HK-2 (cell line): ENCODE results near the gene ZNF691.
"Not testable (repeated sequence)": the region's sequence is repeated elsewhere in the genome, so short reads cannot be mapped to it uniquely, and the experiment has no call there.

Experiments
- DNase-seq: peaks from one replicate; pipeline ENCODE4 v3.0.0-alpha.2; 2018; ENCODE audit not compliant: unreplicated experiment

Gene ZNF691

DNA sequence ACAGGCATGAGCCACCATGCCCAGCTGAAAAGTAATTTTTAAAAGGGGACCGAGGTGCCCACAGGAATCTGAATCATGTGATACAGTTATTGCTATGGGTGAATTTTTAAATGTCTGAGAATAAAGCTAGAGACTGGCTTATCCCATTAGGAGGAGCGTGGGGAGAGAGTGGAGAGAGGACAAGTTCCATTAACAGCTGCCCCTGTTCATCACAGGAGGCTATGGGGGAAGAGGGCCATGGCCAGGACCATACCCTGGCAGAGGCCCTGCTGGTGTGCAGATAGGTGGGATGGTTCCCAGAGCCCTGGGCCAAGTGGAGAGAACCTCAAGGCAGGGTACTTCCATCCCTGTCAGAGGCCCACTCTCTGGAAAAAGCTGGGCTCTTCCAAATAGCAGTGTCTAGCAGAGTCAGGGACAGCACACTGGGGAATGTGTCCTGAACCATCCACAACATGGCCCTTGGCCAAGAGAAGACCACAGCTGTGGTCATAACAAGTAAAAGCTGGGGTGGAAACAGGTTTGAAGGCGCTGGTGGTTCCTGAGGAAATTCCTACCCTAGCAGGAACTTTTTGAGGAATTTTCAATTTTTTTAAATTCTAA is 13.7 kb upstream of the ZNF691 start:
- DNase-seq: no peak

- DNase-seq: no peak
These were observed 12.4 kb upstream of the ZNF691 start for GRCh38 chr1:42833981-42834380.

DNA sequence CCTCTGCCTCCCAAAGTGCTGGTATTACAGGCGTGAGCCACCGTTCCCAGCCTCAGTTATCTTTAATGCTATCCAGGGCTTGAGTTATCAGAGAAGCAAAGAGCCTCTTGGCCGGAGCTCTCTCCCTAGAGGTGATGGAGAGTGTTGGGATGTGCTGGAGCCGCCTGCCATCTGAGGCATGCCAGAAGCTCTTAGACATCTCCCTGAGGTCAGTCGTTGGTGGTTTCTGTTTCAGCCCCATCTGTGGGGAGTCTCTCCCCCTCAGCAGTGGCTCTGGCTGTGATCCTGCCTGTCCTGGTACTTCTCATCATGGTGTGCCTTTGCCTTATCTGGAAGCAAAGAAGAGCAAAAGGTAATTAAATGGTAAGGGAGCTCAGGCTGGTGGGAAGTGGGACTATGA is 11.6 kb upstream of the ZNF691 start:
- DNase-seq: no peak

GRCh38 chr1:42835422-42835821 is 11.0 kb upstream of the ZNF691 start:
- no peak for DNase-seq

GRCh38 chr1:42837709-42838108 is 8.7 kb upstream of the ZNF691 start:
- DNase-seq: no peak

- no peak for DNase-seq
These were observed 7.8 kb upstream of the ZNF691 start for GRCh38 chr1:42838482-42839190.

DNA sequence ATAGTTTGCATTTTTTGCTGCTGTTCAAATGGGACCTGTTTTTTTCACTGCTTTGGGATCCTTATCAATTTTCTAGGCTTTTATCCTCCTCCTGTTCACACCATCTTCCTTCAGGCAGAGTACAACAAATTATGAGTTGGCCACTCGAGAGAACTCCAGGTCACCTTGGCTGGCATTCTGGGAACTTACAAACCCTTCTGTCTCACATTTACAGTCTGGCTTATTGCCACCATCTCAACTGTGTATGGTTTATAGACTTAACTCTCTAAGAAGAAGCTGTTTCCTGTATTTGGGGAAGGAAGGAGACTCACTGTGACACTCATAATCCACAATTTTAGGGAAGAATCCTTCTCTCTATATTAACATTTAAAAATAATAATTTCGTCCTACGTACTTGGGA is 5.4 kb upstream of the ZNF691 start:
- no peak for DNase-seq

- DNase-seq: no peak
These were observed 4.8 kb upstream of the ZNF691 start for GRCh38 chr1:42841440-42842147.

GRCh38 chr1:42844592-42845140 is 1.7 kb upstream of the ZNF691 start:
- peak; percentile 26 for DNase-seq

DNA sequence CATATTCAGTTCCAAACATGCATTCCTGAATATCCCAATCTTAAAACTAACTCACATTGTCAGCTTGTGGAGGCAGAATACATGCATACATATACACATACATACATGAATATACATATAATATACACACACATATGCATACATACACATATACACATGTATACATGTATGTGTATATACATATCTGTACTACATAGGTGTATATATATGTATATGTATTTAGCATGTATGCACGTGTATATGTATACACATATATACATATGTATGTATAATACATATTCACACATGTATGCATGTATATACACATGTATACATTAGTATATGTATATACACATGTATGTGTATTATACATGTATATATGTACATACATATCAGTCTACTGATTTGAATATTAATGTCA is 1.2 kb upstream of the ZNF691 start:
- DNase-seq: no peak

DNA sequence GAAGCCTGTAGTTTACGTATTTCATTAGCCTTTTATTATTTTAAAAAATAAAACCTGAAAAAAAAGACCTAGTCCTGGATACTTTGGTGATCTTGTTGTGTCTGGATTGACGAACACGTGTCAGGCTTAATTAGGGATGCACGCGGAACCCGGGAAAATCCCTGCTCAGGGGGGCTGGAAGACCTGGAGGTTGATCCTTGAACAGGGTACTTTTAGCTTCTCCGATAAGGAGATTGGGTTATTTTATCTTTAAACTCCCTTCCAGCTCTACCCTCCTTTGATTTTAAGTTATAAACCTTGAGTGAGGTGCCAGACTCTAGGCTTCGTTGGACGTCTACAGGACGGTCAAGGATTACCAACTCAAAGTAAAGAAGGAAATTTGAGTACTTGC is 552 bp upstream of the ZNF691 start:
- DNase-seq: no peak

- DNase-seq: no peak
These were observed 740 bp downstream of the ZNF691 start for GRCh38 chr1:42847111-42847595.

- DNase-seq: no peak
These were observed 1.5 kb downstream of the ZNF691 start for GRCh38 chr1:42847721-42848460.

- no peak for DNase-seq
These were observed 2.6 kb downstream of the ZNF691 start for GRCh38 chr1:42848823-42849537.

- DNase-seq: no peak
These were observed 3.5 kb downstream of the ZNF691 start for GRCh38 chr1:42849944-42850343.

DNA sequence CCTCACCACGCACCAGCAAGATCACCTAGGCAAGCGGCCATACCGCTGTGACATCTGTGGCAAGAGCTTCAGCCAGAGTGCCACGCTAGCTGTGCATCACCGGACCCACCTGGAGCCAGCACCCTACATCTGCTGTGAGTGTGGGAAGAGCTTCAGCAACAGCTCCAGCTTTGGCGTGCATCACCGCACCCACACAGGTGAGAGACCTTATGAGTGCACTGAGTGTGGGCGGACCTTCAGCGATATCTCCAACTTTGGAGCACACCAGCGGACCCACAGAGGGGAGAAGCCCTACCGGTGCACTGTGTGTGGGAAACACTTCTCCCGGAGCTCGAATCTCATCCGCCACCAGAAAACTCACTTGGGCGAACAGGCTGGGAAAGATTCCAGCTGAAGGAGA is 5.0 kb downstream of the ZNF691 start:
- no peak for DNase-seq

- DNase-seq: no peak
These were observed 5.7 kb downstream of the ZNF691 start for GRCh38 chr1:42851960-42852607.

GRCh38 chr1:42852608-42852980 is 6.2 kb downstream of the ZNF691 start:
- DNase-seq: no peak

- no peak for DNase-seq
These were observed 6.9 kb downstream of the ZNF691 start for GRCh38 chr1:42853116-42853884.

GRCh38 chr1:42856554-42856953 is 10.1 kb downstream of the ZNF691 start:
- not testable (repeated sequence) for DNase-seq
